Renal pelvis (tissue), 3 donors: ENCODE measurements around the gene KRR1. TPM values are rescaled to one million over a fixed set of nuclear protein-coding genes. Genes with fewer than 3 reads are reported as not detected.

Experiments
- polyA plus RNA-seq, 3 donors: library from polyadenylated mRNA; unstranded; fragments of 120-200 nt; gene quantifications; one replicate each; pipeline ENCODE4 v1.2.1, GENCODE V29; 2013; ENCODE audit not compliant: insufficient read length in 3 of 3

Gene KRR1
- polyA plus RNA-seq, 3 donors, result 74.5 to 81.3 (median 75.7) TPM

Other genes with a start within 250 kb of the KRR1 start
- 10 to 100 TPM in 1 of 3 donors, 1 to 10 TPM in 2; 6.2 to 12.6 (median 7.2) TPM for gene CAPS2, start 181.3 kb downstream of the KRR1 start, polyA plus RNA-seq
- gene GLIPR1L1, start 176.9 kb downstream of the KRR1 start, polyA plus RNA-seq, result under 1 TPM; 0.21 to 0.65 (median 0.35) TPM
- 1 to 10 TPM in 2 of 3 donors, under 1 TPM in 1; 0.92 to 3.9 (median 2.2) TPM for gene GLIPR1L2, start 120.5 kb downstream of the KRR1 start, polyA plus RNA-seq
- 10 to 100 TPM; 10.2 to 16.3 (median 13.2) TPM for gene GLIPR1, start 30.9 kb downstream of the KRR1 start, polyA plus RNA-seq